HG03457 (cell line): ENCODE results near the gene FKBP5.
"Not testable (repeated sequence)": the region's sequence is repeated elsewhere in the genome, so short reads cannot be mapped to it uniquely, and the experiment has no call there.

Experiments
- ATAC-seq: cut with Tn5 transposase; IDR thresholded peaks from one replicate; pipeline ENCODE4 v1.9.1; 2021; ENCODE audit warnings: moderate number of reproducible peaks; ENCODE audit not compliant: unreplicated experiment

Gene FKBP5

DNA sequence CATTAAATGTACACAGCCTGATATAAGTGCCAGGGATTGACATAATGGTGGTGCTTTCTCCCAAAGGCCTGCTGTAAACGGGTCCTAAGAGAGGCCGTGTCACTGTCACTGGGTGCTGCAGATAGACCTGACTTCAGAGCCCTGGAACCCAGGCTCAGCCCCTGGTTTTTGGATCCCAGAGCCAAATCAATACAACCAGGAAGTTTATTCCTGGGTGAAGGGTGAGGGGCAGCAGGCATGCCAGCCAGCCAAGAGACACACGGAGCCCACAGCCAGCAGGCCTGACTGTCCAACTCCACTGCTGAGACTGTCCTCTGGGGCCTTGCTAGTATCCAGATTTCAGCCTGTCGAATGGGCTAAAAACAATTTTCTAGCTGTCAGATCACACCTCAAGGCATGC, 35.3 kb upstream of the FKBP5 start:
- ATAC-seq, result no peak

DNA sequence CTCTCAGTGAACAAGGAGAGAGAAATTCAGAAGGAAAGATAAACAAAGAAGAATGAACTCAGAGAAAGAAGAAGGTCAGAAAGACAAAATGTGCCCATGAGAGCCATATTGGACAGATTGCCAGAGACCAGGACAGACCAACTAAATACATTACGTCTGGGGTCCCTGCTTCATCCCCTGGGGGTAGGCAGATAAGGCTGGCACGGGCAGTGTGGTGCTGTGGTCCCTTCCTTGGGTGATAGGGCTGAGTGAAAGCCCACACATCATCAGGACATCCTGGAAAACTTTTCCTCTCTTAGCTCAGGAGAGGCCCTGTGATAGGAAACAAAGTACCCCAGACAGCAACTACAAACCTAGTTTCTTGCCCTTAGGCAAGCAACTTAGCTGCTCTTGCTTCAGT, 34.9 kb upstream of the FKBP5 start:
- ATAC-seq, result no peak

DNA sequence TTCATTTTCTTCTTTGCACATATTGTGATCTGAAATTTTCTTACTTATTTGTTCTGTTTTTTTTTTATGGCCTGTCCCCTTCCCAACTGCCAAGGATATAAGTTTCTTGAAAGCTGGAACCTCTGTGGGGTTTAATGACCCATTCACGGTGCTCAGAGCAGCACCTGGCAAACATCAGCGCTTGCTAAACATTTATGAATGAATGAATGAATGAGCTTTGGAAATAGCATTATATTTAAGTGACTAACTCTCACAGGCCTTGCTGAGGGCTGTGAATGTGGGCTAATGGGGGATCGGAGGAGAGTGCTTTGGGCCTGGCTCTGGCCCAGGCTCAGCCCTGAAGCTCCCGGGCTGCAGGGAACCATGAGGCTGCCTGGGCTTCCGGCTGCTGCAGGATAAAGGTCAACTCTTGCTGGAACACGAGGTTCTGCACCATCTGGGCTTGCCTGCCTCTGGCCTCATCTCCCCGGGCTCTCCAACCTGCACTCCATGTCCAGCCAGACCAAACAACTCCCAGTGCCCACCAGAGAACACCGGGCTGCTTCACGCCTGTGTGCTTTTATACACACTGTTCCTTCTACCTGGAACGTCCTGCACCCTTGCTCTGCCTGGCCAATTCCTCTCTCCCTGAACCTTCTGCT, 33.5 kb upstream of the FKBP5 start:
- ATAC-seq, result no peak

DNA sequence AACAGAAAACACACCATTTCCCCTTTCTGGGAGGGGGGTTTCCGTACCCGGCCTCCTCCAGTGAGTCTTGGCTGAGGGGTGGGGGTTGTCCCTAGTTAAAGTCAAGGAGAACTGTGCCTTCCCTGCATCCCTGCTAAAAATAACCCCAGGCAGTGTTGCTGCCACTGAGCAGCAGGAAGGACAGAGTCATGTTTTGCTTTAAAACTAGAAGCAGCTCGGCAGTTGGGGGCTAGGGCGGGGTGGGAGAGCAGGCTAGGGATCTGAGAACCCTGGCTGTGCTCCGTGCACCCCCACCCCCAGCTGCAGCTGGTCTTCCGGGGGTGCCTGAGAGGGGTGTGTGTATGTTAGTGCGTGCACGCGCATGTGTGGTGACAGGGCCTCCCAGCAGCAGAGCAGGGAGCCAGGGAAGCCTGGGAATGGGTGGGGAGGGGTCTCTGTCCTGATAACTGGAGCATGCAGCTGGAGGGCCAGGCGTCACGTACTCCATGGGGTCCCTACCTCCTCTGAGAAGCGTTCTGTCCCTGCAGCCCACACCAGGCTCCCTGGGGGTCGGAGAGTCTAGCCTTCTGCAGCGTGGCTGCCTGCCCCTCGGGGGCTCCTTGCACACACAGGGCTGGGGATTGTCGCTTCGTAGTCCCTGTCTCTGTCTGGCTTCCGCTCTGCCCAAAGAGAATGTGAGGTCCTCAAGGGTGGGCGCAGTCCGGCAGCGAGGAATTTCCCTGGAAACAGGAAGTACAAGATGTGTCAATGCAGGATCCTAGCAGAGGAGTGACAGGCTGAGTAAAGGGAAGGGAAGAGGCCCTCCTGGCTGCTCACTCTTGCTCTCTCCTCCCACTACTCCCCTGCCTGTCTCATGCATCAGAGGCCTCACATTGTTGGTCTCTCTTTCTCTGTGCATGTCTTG, 31.4 kb upstream of the FKBP5 start:
- ATAC-seq, result no peak

DNA sequence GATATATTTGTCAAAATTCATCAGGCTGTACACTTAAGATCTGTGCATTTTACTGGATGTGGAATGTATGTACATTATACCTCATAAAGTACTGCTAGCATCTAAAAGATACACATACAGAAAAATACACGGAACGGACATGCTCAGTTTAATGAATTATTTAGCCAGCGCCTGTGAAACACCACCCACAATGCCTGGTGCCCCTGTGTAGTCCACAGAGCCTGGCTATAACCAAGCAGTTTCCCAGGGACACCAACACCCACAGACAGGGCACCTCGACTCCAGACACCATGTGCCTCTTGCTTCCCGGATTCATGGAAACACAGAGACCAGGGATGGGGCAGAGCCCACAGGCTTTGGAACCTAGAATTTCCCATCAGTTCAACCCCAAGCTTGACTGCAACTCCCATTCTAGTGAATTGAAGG, 30.7 kb upstream of the FKBP5 start:
- no peak for ATAC-seq

DNA sequence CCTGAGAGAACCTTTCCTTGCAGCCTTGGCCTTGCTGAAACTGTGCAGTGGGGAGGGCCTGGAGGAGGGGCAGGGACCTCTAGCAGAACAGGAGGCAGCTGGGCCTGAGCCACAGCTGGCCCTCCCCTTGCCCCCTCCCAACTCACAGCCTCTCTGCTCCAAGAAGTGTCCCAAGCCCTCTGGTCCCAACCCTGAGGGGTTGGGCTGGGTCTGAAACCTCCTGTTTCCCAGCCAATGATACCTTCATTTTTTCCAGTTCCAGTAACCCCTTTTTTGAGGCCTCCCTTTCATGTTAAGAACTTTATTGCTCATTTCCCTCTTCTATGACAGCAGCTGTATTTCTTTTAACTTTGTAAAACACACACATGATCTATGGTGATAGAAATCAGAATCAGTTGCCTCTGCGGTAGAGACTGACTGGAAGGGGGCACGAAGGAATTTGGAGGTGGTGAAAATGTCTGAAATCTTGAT, 30.2 kb upstream of the FKBP5 start:
- ATAC-seq, result no peak

DNA sequence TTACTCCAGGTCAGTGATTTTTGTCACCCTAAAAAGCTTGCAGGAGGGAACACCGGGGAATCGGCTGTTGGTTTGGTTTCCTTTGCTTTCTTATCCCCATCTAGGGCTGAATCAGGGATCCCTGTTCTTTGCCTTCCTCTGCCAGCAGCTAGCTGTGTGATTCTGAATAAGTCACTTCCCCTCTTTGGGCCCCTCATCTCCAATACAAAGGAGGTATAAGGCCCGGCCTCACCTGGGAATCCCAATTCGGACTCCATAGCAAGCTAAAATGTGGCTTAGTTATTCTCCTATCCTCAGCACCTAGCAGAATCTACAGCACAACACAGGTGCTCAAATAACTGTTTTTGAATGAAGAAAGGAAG, 29.6 kb upstream of the FKBP5 start:
- no peak for ATAC-seq

DNA sequence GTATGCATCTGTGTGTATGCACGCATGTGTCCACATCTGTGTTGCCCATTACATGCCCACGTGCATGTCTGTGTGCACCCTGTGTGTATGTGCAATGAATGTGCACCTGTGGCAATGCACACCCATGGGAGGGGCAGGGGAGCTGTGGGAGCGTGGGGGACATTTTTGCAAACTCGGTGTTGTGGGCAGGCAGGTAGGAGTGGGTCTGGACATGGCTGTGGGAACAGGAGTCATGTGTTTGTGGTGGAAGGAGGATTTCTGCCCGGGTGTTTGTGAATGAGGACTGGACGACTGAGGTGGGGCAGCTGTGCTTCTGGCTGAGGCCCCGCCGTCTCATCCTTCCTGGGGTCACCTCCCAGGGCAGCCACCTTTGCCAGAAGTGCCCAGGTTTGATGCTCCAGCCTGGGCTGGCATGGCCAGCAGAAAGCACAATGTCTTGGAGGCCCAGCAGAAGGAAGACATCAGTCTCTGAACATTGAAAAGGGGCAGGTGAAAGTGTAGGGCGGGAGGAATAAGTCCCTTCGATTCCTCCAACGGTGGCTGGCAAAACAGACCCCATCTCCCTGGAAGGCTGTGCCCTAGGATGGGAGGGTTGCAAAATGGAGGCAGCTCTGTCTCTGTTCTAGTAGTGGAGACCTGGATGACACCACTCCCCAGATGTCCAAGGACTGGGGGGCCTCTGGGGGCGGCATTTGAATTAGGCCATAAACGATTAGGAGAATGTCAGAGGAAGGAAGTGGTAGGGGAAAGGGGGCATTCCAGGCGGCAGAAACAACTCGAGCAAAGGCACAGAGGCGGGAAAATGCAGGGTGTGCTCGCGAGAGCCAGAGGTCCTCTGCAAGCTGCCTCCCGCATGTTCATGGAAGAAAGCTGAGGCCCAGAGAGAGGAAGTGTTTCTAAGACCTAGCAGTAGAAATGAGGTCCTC, 29.0 kb upstream of the FKBP5 start:
- no peak for ATAC-seq

DNA sequence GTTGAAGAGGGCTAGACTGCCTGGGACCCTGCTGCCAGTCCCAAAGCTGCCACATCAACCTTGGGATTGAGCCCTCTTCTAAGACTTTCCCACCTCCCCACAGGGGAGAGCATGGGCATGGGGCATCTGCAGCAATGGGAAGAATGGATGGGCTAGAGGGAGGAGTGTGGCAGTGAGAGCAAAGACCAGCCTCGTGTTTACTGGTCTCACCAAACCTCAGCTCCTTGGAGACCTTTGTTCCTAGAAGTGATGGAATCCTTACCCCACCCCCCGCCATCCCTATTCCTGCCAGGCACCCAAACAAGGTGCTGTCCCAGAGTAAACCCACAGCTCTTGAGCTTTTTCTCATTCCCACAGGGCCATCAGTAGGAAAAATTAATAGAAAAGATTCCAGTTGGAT, 28.1 kb upstream of the FKBP5 start:
- no peak for ATAC-seq

DNA sequence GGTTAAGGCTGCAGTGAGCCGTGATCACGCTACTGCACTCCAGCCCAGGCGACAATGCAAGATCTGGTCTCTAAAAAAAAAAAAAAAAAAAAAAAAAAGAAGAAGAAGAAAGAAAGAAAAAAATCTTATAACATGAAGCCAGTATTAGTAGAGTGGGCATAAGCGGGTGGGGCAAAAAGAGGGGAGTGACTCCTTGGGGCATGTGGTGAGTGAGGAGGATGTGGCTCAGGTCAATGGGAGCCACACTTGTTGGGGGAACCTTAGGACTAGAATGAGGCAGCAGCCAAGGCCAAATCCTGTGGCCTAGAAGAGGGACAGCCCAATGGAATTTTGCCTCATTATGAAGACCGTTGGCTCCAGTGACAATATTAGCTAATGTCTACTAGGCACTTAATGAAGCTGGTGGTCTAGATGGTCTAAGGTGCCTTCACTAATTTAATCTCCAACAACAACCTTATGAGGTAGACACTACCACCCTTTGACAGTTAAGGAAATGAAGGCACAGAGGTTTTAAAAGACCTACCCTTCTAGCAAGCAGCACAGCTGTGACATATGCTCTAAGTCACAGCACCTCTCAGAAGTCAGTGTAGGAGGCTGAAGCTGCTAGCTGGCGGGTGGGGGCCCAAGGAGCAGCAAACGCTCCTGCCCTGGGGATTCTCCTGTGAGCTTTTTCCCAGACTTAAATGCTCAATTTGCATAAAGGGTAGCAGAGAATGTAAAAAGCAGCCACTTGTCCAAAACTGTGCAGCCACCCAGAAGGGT, 24.5 kb upstream of the FKBP5 start:
- ATAC-seq, result no peak

DNA sequence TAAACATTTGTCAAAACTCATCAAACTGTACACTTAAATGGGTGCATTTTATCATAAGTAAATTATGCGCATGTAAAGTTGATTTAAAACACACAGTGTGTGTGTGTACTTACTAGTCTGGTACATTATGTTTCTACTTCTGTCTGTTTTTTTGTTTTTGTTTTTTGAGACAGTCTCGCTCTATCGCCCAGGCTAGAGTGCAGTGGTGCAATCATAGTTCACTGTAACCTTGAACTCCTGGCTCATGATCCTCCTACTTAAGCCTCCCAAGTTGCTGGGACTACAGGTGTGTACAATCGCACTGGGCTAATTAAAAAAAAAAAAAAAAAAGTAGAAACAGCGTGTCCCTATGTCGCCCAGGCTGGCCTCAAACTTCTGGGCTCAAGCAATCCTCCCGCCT, 23.0 kb upstream of the FKBP5 start:
- no peak for ATAC-seq

DNA sequence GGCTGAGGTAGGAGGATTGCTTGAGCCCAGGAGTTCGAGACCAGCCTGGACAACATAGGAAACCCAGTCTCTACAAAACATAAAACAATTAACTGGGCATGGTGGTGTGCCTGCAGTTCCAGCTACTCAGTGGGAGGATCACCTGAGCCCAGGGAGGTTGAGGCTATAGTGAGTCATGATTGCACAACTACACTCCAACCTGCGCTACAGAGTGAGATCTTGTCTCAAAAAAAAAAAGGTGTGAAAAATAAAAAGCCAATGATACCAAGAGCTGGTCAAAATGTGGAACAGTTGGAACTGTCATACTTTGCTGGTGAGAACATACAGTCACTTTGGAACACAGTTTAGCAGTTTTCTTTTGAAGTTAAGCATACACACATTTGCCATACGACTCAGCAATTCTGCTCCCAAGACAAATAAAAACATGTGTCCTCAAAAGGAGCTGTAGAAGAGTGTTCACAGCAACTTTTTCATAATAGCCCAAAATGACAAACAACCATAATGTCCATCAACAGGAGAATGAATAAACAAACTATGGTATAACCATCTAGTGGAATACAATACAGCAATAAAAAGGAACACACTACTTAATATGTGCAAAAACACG, 21.6 kb upstream of the FKBP5 start:
- no peak for ATAC-seq

DNA sequence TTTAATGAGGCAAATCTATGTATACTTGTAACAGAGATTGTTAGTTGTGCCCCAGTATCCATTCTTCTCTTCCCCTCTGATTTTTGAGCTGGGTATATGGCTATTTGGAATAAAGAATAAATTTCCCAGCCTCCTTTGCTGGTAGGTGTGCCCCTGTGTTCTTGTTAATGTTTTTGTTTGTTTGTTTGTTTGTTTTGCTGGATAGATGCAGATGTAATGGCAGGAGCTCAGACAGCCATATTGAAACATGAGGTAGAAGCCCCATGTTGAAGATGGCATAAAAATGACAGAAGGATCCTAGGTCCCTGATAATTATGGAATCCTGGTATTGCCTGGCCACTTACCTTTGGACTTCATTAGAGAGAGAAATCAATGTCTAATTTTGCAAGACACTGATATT, 19.9 kb upstream of the FKBP5 start:
- no peak for ATAC-seq

DNA sequence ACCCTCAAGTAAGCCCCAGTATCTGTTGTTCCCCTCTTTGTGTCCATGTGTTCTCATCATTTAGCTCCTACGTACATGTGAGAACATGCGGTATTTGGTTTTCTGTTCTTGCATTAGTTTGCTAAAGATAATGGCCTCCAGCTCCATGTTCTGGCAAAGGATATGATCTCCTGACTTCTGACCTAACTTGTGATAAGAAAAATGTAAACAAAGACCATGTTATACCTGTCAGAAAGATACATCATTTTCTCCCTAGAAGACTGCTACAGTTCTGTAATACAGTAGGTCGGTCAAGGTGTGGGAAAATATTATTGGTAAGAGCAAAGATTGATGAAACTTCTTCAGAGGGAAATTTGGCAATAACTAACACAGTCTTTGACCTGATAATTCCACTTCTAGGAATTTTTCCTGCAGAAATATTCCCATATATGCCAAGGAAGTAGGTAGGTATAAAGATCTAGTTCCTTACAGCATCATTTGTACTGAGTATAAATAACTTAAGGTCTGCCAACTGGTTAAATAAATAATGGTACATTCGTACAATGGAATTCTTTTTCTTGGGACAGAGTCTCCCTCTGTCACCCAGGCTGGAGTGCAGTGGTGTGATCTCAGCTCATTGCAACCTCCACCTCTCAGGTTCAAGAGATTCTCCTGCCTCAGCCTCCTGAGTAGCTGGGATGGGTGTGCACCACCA, 19.1 kb upstream of the FKBP5 start:
- no peak for ATAC-seq

DNA sequence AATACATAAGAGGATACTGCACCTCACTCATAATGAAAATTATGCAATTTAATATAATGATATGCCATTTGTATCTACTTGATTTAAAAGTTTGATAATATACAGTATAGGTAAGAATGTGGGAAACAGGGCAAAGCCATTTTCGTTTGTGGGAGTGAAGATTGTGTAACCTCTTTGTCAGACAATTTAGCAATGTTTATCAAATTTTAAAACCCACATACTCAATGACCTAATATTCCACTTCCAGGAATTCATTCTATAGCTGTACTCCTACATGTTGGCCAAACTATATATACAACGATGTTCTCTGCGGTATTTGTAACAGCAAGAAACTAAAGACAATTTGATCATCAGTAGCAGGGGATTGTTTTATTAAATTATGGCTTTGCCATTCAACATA, 17.8 kb upstream of the FKBP5 start:
- ATAC-seq, result no peak

DNA sequence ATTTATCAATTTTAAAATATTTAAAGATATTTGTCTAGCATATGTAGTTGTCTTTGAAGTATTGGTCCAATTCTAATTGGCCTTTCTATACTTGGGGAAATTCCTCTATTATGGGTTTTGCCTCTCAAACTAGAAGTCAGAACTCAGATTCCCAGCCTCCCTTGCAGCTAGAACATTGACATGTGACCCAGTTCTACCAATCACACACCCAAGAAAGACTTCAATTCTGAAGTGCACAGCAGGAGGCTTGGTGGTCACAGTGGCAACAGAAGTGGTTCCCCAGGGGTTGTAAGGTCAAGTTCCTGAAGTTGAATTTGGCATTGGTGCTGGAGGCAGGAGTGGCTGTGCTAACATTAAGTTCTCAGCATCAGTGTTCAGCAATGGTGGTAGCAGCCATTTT, 14.8 kb upstream of the FKBP5 start:
- no peak for ATAC-seq

DNA sequence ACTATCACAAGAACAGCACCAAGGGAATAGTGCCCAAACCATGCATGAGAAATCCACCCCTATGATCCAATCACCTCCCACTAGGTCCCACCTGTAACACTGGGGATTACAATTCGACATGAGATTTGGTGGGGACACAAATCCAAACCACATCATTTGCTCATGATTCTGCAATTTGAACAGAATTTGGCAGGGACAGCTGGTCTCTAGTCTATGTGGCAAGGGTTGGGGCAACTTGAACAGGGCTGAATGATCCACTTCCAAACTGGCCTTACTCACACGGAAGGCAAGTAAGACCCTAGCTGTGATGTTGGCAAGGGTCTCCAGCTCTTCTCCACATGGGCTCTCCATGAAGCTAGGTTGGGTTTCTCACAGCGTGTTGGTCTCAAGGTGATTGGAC, 10.1 kb upstream of the FKBP5 start:
- no peak for ATAC-seq

DNA sequence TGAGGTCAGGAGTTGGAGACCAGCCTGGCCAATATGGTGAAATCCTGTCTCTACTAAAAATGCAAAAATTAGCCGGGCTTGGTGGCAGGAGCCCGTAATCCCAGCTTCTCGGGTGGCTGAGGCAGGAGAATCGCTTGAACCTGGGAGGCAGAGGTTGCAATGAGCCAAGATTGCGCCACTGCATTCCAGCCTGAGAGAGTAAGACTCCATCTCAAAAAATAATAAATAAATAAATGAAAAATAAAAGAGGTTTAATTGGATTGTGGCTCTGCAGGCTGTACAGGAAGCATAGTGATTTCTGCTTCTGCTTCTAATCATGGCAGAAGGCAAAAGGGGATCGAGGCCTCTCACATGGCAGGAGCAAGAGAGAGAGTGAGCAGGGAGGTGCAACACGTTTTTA, 9.7 kb upstream of the FKBP5 start:
- ATAC-seq, result not testable (repeated sequence)

DNA sequence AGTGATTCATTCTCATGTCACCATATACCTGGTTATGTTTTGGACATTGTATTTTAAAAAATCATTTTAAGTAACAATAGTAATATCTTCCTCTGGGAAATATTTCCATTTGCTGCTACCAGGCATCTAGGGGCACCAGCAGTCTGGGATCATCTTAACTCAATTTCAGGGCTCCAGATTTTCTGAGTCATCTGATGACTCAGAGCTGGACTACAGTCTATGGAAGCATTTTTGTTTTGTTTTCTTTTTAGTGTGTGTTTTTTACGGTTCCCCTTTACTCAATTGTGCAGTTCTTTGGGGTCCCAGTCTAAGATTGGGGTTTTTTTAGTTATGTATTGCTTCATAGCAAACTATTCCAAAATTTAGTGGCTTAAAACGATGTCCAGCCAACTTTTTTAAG, 5.7 kb upstream of the FKBP5 start:
- no peak for ATAC-seq
